Activated CD4-positive, CD25-positive, alpha-beta regulatory T cell treated with anti-CD3 and anti-CD28 coated beads, Interleukin-2, amount 50 U/mL, for 24 hours (primary cell): ENCODE results near the gene TCF7.

Experiments used
- ATAC-seq, 2 donors: fragments of 150-1000 bp; cut with Tn5 transposase; one replicate each; pipeline ENCODE4 v1.10.0; 2021; ENCODE audit warnings: mild to moderate bottlenecking in 1 of 2, moderate library complexity in 1 of 2

Gene TCF7

DNA sequence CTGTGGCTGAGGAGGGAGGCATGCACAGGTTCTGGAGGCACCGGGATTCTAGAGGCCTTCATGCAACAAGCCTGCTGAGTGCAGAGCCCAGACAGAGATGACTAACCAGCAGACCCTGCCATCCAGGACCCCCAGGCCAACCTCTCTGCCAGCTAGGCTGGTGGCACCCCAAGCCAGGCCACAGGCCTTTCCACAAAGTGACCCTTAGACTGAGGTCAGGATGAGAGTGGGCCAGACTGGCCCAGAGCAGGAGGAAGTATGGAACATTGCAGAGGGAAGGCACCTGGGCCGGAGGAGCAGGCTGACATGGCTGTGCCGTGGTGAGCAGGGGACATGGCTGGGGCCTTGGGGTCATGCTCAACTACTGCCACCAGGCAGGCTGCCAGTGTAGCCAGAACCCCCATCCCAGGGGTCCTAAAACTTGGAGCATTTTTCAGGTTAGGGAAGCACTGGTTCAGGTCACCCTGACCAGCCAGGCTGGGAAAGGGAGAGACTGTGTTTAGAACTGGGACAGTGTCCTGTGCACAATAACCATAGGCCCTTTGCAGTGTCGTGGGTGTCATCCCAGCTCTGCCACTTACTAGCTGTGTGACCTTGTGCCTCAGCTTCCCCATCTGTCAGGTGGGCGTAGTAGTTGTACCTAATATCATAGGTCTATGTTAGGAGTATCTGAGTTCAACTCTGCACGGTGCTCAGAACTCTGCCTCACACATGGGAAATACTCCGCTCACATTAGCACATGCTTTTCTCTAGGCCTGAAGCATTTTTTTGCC is 17.3 kb downstream of the TCF7 start:
- ATAC-seq = peak in 1 of 2 donors; percentile 1

DNA sequence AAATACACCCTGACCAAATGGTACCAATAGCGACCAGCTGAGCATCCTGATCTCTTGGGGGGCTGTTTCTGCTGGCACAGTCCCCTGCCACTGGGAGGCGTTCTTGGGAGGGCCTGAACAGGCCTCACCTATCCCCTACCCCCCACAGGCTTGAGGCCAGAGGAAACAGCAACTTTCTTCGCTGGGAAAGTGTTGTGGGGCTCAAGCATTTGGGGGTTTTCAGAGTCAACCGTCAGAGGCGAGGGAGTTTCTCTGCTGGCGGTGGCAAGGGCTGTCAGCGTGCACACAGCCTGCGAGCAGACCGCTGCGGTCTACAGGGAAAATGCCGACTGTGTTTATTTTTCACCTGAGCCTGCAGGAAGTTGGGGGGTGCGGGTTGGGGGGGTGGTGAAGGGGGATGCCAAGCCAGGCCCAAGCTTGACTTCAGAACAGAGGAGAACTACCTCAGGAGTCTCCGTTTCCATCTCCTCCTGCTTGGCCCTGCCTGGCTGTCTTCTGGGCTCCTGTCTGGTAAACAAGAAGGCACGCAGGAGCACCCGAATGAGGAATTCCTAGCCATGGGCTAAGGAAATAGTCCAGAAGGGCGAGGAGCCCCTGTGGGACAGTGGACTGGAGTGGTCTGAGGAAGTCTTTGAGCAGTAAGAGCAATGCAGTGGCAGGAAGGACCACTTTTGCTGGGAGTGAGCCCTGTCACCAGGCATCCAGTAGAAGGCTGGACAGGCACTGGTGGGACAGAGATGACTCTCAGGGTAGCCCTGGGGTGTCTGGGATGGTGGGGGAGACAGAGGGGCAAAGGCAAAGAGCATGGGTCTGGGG is 18.1 kb downstream of the TCF7 start:
- ATAC-seq = peak; percentile 62 to 64

DNA sequence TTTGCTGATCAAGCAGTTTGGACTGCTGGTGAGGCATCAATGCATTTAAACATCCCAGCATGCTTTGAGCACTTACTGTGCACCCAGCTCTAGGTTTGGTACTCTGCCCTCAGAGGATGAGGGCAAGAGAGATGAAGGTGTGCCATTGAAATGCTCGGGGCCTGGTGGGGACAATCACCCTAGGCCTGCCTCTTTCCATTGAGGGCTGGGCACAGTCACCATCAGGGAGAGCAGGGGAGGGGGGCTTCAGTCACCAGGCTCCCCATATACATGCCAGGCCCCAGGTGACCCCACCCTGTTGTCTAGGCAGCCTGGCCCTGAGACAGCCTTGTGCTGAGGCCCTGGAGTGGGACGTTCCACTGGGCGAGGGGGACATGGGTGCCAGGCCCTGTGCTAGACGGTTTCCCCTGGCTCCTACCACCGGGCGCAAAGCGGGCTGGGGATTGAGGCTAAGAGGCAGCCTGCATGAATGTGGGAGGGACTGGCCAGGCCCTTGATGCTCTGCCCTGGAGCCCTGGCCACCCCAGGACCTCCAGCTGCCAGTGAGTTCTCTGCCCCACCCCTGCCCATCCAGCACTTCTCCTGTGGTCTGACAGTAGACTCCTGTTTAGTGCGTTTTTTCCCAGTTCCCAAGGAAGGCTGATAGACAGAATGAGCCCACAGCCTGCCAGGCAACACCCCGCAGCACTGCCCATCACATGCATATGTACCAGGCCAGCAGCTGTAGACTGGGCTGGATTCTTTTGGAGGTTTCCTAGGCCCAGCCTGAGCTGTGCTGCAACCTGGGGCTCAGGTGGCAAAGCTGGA is 18.9 kb downstream of the TCF7 start:
- ATAC-seq = peak; percentile 9 to 18

DNA sequence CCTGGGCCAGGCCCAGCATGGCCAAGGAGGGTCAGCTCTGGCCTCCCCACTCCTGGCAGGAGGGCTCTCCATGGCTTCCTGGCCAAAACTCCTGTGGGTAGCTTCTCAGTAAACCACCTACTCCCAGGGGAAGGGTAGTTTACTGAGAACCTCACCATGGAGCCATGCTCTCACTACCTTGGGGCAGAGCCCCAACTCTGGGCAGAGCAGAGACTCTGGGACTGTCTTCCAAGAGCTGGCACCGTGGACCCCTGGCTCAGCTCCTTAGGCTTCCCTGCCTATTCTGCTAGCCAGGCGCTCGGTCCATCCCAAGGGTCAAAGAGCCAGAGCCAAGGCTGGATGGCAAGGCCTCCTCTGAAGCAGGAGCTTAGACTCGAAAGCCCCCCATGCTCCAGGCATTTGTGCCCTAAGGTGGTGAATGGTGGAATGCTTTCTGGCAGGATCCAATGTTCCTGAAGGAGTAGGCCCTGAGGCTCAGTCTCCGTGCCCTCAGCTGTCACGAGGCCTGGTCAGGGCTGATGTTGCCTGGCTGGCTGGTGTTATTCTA is 19.6 kb downstream of the TCF7 start:
- ATAC-seq = no peak

DNA sequence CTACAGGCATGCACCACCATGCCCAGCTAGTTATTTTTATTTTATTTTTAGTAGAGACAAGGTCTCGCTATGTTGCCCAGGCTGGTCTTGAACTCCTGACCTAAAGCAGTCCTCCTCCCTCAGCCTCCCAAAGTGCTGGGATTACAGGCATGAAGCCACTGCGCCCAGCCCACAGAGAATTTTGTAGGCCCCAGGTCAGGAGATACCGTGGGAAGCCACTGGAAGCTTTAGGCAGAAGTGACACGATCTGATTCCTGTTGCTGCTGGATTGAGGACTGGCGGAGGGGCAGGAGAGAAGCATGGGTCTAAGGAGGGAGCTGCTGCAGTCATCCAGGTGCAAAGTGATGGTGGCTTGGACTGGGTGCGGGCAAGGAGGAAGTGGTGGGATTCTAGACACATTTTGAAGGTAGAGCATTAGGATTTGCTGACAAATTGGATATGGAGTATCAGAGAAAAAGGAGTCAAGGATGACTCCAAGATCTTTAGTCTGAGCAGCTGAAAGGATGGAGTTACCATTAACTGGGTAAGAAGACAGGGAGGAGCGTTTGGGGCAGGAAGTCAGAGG is 20.7 kb downstream of the TCF7 start:
- no peak for ATAC-seq

DNA sequence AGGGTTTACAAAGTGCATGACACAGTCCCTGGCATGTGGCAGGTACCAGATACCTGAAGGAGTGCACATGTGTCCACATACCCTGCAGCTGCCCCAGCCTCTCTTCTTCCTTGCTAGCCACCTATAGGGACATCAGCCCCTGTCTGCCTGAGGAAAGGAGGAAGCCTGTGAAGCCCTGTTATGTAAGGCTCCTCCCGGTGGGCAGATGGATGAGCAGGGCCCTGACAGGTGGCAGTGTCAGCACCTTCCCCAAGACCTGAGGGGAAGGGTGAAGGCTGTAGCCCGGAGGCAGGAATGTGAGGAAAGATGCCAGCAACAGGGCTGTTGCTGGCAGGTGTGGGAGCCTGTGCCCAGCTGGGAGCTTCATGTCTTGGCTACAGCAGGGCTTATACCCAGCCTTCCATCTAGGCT is 21.7 kb downstream of the TCF7 start:
- no peak for ATAC-seq

DNA sequence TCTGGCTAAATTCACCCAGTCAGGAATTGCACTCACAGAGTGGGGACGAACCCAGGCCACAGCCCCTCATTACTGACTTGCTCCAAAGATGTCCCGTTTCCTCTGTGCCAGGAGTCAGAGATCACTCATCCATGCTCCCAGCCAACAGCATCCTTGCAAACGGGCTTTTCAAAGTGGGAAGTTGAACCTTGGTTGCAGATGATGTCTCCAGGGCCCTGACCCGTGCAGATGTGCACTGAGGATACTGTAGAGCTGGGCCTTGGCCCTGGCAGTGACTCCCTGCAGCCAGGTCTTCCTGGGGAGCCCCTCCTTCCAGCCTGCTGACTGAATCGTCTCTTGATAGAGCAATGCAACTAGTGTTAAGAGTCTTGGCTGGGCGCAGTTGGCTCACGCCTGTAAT is 22.3 kb downstream of the TCF7 start:
- no peak for ATAC-seq

DNA sequence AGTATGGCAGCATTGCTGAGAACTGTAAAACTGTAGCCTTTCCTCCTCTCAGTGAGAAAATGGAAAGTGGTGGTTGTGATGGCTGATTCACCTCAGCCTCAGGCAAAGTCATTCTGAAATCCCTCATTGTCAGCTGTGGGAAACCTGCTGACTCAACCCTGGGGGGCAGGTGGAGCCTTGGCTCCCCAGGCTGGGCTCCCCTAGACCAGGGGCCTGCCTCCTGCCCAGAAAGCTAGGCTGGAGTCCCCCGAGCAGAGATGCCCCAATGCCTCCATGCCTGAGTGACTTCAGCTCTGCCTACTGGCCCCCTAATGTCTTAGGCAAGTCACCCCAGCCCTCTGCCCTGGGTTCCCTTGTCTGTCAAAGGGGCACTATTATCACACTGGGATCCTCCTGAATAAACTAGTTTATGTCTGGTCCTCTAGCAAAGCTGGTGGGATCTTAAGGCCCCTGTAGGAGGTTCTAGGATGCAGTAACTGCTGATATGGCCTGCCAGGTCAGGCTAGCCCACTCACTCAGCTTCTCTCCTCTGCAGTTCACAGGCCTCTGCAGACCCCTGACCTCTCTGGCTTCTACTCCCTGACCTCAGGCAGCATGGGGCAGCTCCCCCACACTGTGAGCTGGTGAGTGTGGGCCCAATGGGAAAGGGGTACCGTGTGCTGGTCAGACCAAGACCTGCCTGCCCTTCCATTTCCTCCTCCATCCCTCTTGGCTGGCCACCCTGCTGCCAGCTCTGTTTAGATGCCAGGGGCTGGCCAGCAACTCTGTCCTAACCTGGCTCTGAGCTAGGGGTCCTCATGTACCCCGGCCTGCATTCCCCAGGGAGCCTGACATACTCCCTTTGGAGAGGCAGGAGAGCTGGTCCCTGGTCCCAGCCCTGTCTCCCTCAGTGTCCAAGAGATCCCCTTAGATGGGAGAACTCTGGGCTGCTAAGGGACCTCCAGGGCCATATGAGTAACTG is 24.2 kb downstream of the TCF7 start:
- peak; percentile 88 for ATAC-seq

DNA sequence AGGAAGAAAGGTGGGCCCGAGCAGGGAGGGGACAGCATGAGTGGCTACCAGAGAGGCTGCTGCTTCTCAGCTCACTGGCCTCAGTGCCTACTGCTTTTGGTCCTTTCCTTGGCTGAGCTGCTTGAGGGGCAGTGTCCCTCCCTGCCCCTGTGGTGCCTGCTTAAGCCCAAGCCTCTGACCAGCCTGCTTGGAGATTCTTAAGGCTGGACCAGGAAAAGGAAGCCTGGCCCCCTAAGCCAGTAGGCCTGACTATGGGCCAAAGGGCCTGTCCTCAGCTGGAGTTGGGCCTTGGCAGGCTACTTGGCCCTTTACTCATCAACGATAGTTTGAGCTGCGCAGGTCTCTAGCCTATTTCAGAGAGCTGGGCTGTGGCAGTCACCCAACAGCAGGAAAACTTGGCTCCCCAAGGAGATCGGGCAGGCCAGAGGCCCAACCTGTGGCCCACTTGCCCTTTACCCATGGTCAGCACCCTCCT is 24.9 kb downstream of the TCF7 start:
- no peak for ATAC-seq

DNA sequence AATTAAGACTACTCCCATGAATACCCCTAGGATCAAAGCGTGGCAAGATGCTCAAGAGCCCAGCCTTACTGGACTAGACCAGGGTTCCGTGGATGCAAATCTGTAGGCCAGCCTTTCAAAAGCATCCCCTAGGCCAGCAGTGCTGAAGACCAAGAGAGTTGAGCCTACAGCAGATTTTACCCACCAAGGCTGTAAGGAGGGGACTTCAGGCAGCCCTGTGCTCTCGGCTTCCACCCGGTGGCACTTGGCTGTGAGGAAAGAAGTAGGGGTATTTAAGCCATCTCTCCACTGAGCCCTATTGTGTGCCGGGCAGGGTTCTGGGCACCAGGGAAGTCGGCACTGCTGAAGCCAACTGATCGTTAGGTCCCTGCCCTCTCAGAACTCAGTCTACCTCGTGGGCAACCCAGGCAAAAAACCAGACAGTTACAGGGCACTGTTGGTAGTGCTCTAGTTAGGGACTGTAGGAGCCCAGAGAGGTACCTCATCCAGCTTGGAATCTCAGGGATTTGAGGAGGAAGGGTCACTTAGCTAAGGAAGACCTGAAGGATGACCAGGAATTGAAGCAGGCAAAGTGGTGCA is 25.5 kb downstream of the TCF7 start:
- no peak for ATAC-seq

DNA sequence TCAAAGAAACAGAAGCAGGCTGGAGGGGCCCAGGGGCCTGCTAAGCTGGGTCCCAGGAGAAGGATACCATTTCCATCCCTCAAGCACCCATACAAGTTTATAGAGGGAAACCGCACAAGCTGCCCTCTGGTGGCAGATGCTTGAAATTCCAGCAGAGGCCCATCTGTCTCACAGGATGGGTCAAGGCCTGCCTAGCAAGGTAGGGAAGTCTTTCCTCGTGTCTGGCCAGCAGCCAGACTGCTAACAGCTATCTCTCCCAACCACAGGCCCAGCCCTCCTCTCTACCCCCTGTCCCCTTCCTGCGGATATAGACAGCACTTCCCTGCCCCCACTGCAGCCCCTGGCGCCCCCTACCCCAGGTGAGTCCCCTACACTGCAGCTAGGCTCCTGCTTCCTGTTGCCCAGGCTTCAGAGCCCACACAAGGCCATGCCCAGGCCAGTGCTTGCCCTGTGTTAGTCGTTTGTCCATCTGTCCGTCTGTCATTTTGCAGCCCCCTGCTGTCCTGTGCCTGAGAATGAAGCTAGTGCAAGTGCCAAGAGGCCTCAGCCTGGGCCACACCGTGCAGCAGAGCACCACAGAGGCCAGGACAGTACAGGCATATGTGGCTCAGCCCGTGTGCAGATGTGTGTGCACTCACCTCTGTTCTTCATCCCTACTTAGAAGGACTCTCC is 26.2 kb downstream of the TCF7 start:
- ATAC-seq = peak; percentile 36 to 37

DNA sequence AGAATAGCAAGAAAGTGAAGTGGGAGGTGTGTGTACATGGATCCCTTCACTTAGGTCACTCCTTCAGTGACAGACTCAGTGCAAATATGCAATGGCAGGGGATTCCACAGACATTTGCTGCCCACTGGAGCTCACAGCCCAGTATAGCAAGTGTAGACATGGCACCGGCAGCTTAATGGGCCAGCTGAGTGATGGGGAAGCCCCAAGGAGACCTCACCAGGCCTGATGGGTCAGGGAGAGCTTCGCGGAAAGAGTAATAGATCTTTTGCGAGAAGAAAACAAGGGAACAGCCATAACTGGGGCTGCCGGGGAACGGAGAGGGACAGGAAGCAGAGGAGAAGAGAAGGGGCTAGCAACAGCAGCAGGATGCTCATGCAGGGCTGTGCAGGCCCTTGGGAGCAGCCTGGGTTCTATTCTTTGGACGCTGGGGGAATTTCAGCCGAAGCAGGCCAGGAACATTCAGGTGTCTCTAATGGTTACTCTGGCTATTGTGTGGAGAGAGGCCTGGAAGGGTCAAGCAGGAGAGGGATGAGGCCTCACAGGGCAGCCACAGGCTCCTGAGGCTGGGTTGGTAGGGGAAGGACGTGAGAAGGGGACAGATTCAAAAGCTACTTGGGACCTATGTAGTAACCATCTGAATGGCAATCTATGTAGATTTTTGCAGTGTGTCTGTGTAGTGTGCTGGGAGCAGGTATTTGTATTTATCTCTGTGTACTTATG is 27.0 kb downstream of the TCF7 start:
- ATAC-seq = peak in 1 of 2 donors; percentile 7

DNA sequence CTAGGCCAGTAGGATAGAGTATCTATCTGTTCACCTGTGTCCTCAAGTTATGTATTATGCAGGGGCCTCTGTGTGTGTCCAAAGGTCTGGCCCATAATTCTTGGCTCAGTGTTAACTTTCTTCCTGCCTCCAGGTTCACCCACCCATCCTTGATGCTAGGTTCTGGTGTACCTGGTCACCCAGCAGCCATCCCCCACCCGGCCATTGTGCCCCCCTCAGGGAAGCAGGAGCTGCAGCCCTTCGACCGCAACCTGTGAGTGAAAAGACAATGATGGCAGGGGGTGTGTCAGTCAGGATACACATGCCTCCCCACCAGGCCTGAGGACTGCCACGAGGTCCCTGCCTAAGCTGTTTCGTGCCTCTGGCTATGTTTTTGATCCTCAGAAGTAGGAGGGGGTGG is 27.6 kb downstream of the TCF7 start:
- ATAC-seq = no peak

DNA sequence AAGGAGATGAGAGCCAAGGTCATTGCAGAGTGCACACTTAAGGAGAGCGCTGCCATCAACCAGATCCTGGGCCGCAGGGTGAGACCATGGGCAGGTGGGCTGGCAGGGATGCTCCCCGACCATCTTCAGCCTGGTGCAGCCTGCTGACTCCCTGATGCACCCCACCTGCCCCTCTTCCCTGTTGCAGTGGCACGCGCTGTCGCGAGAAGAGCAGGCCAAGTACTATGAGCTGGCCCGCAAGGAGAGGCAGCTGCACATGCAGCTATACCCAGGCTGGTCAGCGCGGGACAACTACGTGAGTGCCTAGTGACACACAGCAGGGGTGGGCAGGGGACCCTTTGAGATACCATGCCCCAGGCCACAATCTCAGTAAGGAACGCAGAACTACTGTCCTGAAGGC is 28.3 kb downstream of the TCF7 start:
- ATAC-seq = no peak

DNA sequence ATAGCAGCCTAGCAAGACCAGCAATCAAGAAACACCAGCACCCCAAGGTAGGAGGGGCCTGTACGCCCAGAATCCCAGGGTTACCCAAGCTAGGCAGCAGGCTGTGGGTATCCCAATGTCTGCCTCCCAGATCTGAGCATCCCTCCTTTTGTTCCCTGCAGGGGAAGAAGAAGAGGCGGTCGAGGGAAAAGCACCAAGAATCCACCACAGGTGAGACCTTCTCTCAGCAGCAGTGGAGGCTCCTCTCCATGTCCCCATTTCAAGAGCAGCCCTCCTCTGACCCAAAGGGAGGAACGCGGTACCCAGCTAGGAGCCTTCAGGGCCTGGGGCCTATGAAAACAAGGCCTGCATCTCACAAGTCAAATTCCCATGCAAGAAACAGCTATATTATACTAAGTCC is 28.9 kb downstream of the TCF7 start:
- no peak for ATAC-seq

DNA sequence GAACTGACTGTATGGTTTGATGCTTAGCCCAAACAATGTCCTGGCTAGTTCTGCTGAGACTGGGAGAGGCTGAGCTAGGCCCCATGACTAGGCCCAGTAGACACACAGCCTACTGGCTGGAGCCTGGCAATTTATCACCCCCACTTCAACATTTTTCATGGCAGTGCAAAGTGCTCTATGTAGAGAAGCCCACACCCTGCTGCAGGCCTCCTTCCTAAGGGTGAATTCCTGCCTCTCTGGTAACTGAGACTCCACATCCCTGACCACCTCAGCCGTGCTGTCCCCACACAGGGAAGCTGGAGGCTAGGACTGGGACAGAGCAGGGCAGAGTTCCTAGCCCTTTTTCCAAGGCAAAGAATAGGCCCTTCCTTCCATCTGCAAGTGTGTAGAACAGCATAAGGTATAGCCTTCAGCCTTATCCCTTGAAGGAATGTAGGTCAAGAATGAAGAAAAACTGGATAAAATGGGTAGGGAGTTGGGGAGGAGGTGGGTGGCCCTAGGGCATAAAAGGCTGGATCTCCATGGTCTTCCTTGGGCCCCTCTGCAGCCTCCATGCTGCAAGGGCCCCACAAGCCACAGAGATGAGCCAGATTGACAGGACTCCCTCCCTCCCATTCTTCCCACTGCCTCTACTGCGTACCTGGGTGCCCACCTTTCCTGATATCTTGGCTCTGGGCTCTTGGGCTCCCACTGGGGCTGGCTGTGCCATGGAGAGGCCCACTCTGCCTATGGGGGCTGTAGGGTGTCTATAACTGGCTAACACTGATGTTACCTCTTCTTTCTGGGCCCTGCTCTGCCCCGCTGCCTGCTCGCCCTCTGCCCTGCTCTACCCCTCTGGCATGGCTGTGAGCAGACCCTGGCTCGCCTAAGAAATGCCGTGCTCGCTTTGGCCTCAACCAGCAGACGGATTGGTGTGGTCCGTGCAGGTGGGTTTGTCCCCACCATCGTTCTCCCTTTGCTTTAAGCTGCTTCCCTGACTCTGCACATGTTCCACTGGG is 29.8 kb downstream of the TCF7 start:
- ATAC-seq = no peak

DNA sequence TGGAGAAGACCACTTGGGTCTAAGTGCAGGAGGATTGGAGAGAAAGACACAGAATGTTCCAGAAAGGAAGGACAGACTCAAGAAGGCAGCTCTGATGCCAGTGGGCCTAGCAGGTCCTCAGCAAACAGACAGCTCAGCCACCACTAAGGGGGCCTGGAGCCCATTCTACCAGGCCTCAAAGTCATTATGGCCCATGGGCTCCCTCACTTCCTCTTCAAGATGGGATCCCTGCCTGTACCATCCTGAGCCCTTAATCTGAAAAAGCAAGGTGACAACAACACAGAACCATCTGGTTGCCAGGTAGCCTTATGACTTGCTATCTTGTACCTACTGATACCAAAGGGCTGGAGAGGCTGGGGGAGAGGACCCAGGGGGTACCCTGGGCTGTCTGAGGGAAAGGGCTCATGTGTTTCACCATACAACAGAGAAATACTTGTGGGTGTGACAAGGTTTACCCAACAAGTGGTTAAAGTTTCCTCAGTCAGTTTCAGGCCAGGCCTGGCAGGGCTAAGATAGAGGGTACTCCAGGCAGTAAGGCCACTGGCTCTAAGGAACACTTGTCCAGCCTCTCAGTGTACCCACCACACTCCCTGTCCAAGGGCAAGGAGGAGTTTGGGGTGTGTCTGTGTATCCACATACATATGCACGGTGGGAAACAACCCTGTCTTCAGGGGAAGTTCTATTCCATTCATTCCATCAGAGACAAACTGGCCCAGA is 30.7 kb downstream of the TCF7 start:
- no peak for ATAC-seq
